Ureter (tissue), 1 donor: ENCODE results near the gene NDUFB6. TPM values are rescaled to one million over a fixed set of nuclear protein-coding genes. Genes with fewer than 3 reads are reported as not detected.
"Not testable (repeated sequence)": the region's sequence is repeated elsewhere in the genome, so short reads cannot be mapped to it uniquely, and the experiment has no call there.

Experiments used
- DNase-seq: peaks from one replicate; pipeline ENCODE4 v3.0.0-alpha.2; 2020; ENCODE audit warnings: low spot score
- total RNA-seq: library from RNA; stranded (reverse); gene quantifications from one replicate; pipeline ENCODE4 v1.2.4, GENCODE V29; 2023
- donor health status: DM: yes; HTN: yes; CAD: no.

The NDUFB6 gene
- total RNA-seq, 1 donor from 2014 or later, result 30.5 TPM

DNA sequence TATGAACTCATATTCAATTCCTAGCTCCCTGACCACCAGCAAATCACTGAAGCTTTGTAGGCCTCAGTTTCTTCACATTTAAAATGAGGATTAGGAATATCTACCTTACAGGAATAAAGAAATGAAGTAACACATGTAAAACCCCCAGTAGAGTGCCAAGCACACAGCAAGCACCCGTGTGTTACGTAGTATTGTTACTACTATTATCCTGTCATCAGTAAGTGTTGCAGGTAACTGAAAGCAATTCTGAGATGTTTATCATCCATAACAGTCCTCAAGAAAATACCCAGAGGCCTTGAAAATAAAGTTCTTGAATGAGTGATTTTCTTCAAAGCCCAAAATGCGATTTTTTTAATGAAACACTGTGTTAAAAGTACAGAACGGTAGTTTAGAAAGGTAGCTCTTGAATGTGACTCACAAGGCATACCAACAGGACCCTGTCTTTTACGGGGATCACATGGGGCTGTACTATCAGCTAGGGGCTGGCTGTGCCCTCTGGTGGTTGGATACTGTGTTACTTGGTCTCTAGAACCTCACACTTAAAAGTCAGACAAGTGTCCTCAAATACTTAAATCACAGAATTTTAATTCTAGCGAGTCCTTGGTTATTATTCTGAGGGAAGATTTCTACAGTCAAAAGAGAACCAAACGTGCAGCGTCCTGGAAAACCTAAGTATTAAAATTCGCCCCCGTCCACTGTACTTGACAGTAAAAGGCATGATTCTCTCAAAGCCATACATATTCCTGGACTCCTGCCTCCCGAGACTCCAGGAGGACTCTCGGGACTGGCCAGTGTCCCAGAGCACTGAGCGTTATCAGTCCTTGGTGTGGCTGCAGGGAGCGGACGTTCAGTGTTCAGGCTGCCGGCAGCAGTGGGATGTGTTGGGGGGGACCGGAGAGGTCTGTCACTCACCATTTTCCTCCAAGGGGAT is 725 bp downstream of the NDUFB6 start:
- DNase-seq, result peak; percentile 71

- DNase-seq, result no peak
These were observed 2.7 kb downstream of the NDUFB6 start for GRCh38 chr9:32570262-32570661.

DNA sequence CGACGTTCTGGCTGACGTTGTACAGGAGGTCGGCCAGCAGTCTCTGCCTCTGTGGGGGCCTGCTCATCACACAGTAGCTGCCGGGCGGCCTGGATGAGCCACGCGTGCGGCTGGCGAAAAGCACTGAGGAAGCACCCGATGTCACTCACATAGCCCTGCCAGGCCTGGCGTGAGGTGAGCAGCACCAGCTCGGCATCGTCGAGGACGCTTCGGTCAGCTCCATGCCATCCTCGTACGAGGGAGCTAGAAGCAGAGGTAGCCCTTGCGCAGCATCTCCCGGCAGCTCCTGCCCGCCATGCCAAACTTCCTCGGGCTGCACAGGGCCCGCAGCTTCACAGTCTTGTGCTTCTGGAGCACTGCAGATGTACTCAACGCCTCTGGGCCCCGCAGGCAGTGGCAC is 6.2 kb downstream of the NDUFB6 start:
- no peak for DNase-seq

GRCh38 chr9:32565967-32566366 is 7.0 kb downstream of the NDUFB6 start:
- DNase-seq, result no peak

DNA sequence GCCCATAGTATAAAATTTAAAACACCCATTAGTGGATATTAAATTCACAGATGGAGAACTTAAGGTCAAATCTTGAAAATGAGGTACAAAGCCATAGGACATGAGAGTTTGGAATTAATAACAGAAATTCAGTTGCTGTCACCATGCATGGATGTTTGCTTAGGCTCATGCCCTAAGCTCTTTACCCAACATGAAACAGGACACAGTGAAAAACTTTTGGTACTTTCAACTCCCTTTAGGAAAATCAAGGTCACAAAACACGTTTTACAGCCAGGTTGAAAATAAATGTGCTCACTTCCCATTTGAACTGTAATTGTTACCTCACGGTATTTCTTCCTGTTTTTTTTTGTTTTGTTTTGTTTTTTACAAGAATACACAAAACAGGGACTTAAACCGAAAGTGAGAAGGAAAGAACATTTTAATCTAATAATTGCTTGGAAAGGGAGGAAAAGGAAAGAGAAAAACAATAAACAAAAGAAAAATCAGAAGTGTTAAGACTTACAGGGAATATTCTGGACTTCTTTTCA is 14.5 kb downstream of the NDUFB6 start:
- DNase-seq, result no peak

DNA sequence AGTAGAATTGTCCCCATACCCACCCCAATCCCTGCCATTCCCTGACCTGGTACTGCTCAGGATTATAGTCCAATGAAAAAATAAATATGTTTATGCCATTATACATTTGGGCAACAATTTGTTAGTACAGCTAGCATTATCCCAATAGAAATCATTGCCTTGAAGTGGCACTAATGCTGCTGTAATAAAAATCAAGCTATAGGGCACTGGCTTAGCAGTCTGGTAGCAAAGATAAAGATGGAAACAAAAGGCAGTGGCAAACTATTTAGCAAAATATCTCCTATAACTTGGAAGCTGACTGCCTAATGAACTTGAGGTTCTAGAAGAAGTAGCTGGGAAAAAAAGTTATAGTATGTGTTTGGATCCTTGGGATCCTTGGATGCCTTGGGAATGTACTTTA is 18.4 kb downstream of the NDUFB6 start:
- DNase-seq, result no peak

GRCh38 chr9:32554107-32554506 is 18.9 kb downstream of the NDUFB6 start:
- no peak for DNase-seq

DNA sequence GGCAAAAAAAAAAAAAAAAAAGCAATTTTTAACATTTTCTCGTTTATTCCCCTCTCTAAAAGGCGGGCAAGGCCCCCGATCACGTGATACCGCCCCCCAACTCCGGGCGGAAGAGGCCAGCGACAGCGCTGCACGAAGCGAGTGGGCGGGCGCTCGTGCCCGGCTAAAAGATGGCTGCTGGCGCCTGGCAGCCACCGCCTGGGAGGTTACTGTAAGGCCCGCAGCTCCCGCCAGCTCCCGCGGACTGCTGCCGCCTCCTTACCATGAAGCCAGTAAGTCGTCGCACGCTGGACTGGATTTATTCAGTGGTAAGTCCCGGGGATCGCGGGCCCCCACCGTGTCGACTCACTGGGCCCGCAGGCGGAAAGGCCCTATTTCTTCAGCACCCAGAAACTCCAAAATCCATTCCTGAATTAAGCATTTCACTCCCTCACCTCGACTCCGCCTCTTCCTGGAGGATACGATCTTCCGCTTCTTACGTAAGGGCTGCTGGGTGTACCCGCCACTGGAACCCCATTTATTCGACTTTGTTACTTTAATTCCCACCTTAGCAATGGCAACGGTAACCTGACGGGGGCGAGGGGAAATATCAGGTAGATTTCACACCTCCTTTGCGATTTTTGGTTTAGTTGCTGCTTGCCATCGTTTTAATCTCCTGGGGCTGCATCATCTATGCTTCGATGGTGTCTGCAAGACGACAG is 20.6 kb downstream of the NDUFB6 start, which contains the start of the genes SMIM27 and TOPORS:
SMIM27 (plus strand) TSS at position 156 of the 701 bp plus-strand sequence; CDS start at position 264, 108 bp downstream.
TOPORS (minus strand) TSS at position 415 of the 701 bp plus-strand sequence; CDS start at position 265, 150 bp downstream.
- peak; percentile 87 for DNase-seq

- peak; percentile 50 for DNase-seq
These were observed 21.5 kb downstream of the NDUFB6 start for GRCh38 chr9:32551276-32552051.

- peak; percentile 92 for DNase-seq
These were observed 22.2 kb downstream of the NDUFB6 start for GRCh38 chr9:32550562-32551275.

DNA sequence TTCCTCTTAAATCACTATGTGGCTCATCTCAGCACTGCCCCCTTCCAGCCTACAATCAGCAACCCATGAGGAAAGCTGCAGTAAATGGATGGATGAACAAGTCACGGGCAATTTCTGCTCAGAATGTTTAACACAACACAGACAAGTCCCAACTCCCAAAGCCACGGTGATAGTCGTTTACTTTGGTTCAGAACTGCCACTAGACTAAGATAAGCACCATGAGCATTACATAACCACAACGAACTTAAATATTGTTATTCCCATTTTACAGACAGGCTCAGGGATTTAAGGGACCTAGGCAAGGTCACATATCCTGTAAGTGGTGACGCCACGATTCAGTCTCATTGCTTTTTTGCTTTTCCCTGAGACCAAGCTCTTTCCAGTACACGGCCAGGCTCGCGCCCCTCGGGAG is 22.8 kb downstream of the NDUFB6 start:
- DNase-seq, result no peak

GRCh38 chr9:32548213-32548612 is 24.7 kb downstream of the NDUFB6 start:
- DNase-seq, result not testable (repeated sequence)

GRCh38 chr9:32545884-32546283 is 27.1 kb downstream of the NDUFB6 start:
- no peak for DNase-seq

- DNase-seq, result no peak
These were observed 29.9 kb downstream of the NDUFB6 start for GRCh38 chr9:32543047-32543446.

DNA sequence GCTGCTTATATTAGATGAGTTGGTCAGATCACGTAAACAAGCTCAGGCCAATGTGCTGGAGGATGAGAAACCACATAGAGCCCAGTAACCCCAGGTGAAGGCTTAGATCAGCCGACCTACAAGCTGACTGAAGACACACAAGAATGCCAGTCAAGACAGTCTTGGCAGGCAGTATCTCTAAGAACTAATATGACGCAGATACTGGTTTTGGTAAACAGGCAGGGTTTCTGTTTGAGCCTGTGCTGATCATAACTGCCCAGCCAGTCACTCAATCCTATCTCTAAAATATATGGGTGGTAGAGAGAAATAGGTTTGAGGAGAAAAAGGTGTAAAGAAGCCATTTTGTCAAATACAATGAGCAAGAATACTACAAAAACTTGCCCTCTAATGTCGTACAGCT is 39.1 kb downstream of the NDUFB6 start:
- DNase-seq, result no peak

- DNase-seq, result no peak
These were observed 39.6 kb downstream of the NDUFB6 start for GRCh38 chr9:32533336-32533735.

- no peak for DNase-seq
These were observed 46.3 kb downstream of the NDUFB6 start for GRCh38 chr9:32526707-32527048.

- peak; percentile 92 for DNase-seq
These were observed 46.8 kb downstream of the NDUFB6 start, which contains the start of gene RIGI for GRCh38 chr9:32526041-32526706. TSS of gene RIGI (minus strand) at chr9:32526196. CDS start at chr9:32526166, 30 bp downstream.

- no peak for DNase-seq
These were observed 47.3 kb downstream of the NDUFB6 start for GRCh38 chr9:32525709-32526030.

DNA sequence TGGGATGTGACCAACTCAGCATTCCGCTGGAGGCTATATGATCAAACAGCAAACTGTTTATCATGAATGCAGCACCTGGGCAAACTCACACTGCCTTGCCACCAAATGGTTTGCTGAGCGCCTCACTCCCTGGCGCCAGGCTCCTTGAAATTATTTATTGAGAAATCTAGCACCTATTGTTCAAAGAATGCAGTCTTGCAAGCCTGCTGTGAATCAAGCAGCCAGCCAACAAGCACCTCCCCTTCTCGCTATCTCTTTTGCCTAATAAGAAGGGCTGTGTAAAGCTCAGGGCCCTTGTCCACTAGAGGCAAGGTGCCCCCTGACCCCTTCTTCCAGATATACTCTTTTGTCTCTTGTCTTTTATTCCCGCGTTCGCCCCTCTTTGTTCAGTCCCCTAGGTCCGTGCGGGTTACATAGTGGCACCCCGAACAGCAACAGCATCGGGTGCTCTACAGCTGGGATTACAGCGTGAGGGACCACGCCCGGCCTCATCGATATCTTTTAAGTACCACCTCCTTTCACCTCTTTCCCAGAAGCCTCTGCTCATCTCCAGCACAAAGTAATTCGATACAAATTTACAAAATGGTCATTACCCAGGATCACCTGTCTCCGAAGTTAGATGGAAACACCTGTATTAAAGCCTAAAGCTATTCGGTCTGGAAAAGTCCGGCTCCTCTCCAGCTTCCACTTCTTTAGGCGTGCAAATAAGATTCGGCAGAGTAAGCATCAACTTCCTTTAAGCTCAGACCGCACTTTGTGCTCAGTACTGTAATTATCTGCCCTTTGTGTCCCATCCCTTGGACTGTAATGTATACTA is 47.9 kb downstream of the NDUFB6 start:
- no peak for DNase-seq
